UCSD-AML1 (cell line): ENCODE measurements around the gene MYO15B.
"Not testable (repeated sequence)": the region's sequence is repeated elsewhere in the genome, so short reads cannot be mapped to it uniquely, and the experiment has no call there.

Experiments
- DNase-seq: peaks from one replicate; lab custom pipeline; 2025; ENCODE audit not compliant: unreplicated experiment; lab: John Stamatoyannopoulos, UW

MYO15B gene

GRCh38 chr17:75575197-75575596 is 12.4 kb upstream of the MYO15B start:
- DNase-seq: no peak

GRCh38 chr17:75575728-75576127 is 11.9 kb upstream of the MYO15B start:
- DNase-seq: no peak

GRCh38 chr17:75576661-75577060 is 10.9 kb upstream of the MYO15B start:
- DNase-seq: no peak

GRCh38 chr17:75581121-75581725 is 6.4 kb upstream of the MYO15B start:
- DNase-seq: not testable (repeated sequence)

- not testable (repeated sequence) for DNase-seq
Measured at GRCh38 chr17:75583197-75583596, 4.4 kb upstream of the MYO15B start.

GRCh38 chr17:75584849-75585175 is 2.8 kb upstream of the MYO15B start:
- no peak for DNase-seq

GRCh38 chr17:75588596-75589011 is 1.0 kb downstream of the MYO15B start:
- DNase-seq: no peak

- DNase-seq: peak; percentile 95
Measured at GRCh38 chr17:75589012-75589918, 1.7 kb downstream of the MYO15B start.

- DNase-seq: no peak
Measured at GRCh38 chr17:75589919-75590303, 2.3 kb downstream of the MYO15B start.

- no peak for DNase-seq
Measured at GRCh38 chr17:75590314-75590761, 2.7 kb downstream of the MYO15B start.

GRCh38 chr17:75590849-75591721 is 3.5 kb downstream of the MYO15B start:
- no peak for DNase-seq

GRCh38 chr17:75591722-75592302 is 4.2 kb downstream of the MYO15B start:
- no peak for DNase-seq

GRCh38 chr17:75592348-75593020 is 4.9 kb downstream of the MYO15B start:
- DNase-seq: no peak

GRCh38 chr17:75593430-75593829 is 5.8 kb downstream of the MYO15B start:
- DNase-seq: not testable (repeated sequence)

GRCh38 chr17:75594499-75595283 is 7.1 kb downstream of the MYO15B start:
- DNase-seq: no peak

GRCh38 chr17:75595284-75595919 is 7.8 kb downstream of the MYO15B start:
- DNase-seq: no peak

- no peak for DNase-seq
Measured at GRCh38 chr17:75595920-75596313, 8.3 kb downstream of the MYO15B start.

GRCh38 chr17:75596320-75597087 is 8.9 kb downstream of the MYO15B start:
- DNase-seq: no peak
